Frontal cortex (tissue), 1 donor: ENCODE data around the gene LHX1. TPM values are rescaled to one million over a fixed set of nuclear protein-coding genes. Genes with fewer than 3 reads are reported as not detected.

Experiments
- small RNA-seq: library from RNA; depleted of rRNA; stranded (forward); fragments of <200 nt; gene quantifications from one replicate; pipeline ENCODE3, GENCODE V24; 2014
- total RNA-seq: library from RNA; depleted of rRNA; stranded (reverse); fragments of >200 nt; gene quantifications from one replicate; pipeline ENCODE4 v1.2.3, GENCODE V29; 2014

LHX1 gene
- total RNA-seq, 1 donor from 2014 or later, result under 0.01 TPM

Small RNA genes within 50 kb of the gene (small RNA-seq; reads per million reads assigned to genes)
- not detected for gene AC243773.2

Other genes with a start within 250 kb of the LHX1 start
- 21.2 TPM for gene AATF, start 11.5 kb downstream of the LHX1 start, total RNA-seq